Stimulated activated CD8-positive, alpha-beta memory T cell treated with anti-CD3 and anti-CD28 coated beads, Interleukin-7, amount 100 ng/mL, for 4 hours (primary cell): ENCODE measurements around the gene SCLY.

ENCODE experiments used
- DNase-seq, 2 donors: peaks; one replicate each; pipeline ENCODE4 v3.0.0-alpha.2; 2020; ENCODE audit warnings: low read depth in 2 of 2

The SCLY gene

GRCh38 chr2:238127165-238128060 is 66.6 kb downstream of the SCLY start:
- DNase-seq: no peak

- no peak for DNase-seq
Measured at GRCh38 chr2:238128061-238128440, 67.2 kb downstream of the SCLY start.

GRCh38 chr2:238128534-238129001 is 67.8 kb downstream of the SCLY start:
- DNase-seq: no peak

- no peak for DNase-seq
Measured at GRCh38 chr2:238129166-238130010, 68.6 kb downstream of the SCLY start.

- no peak for DNase-seq
Measured at GRCh38 chr2:238130111-238130695, 69.4 kb downstream of the SCLY start.

GRCh38 chr2:238130696-238131628 is 70.2 kb downstream of the SCLY start:
- DNase-seq: no peak

- DNase-seq: no peak
Measured at GRCh38 chr2:238131761-238132462, 71.1 kb downstream of the SCLY start.

- no peak for DNase-seq
Measured at GRCh38 chr2:238132463-238133450, 72.0 kb downstream of the SCLY start.

GRCh38 chr2:238133499-238134392 is 72.9 kb downstream of the SCLY start:
- no peak for DNase-seq

GRCh38 chr2:238134393-238134785 is 73.6 kb downstream of the SCLY start:
- DNase-seq: no peak

GRCh38 chr2:238135601-238136150 is 74.9 kb downstream of the SCLY start:
- no peak for DNase-seq

GRCh38 chr2:238136820-238137537 is 76.2 kb downstream of the SCLY start:
- no peak for DNase-seq

GRCh38 chr2:238137885-238138284 is 77.1 kb downstream of the SCLY start:
- no peak for DNase-seq

- no peak for DNase-seq
Measured at GRCh38 chr2:238138331-238139195, 77.8 kb downstream of the SCLY start, which contains the start of gene KLHL30. Gene KLHL30, plus strand, starts transcription at chr2:238138668. Its CDS starts 2,087 bp downstream, at chr2:238140755.

GRCh38 chr2:238139196-238140039 is 78.6 kb downstream of the SCLY start:
- DNase-seq: no peak
